Neural crest cell (in vitro differentiated cells): ENCODE measurements around the gene APBB1IP. TPM values are rescaled to one million over a fixed set of nuclear protein-coding genes. Genes with fewer than 3 reads are reported as not detected.
"Not testable (repeated sequence)": the region's sequence is repeated elsewhere in the genome, so short reads cannot be mapped to it uniquely, and the experiment has no call there.

Experiments used
- DNase-seq: peaks from one replicate; pipeline ENCODE4 v3.0.0; 2021; ENCODE audit warnings: low read depth, mixed read lengths, low spot score
- H3K27ac Mint-ChIP-seq: one replicate; pipeline ENCODE4 v1.8.0; 2021; ENCODE audit warnings: mild to moderate bottlenecking, mixed read lengths; ENCODE audit not compliant: unreplicated experiment
- H3K27me3 Mint-ChIP-seq: 2 replicates; pipeline ENCODE4 v1.8.0; 2021; ENCODE audit warnings: low read depth, mild to moderate bottlenecking, mixed read lengths
- H3K36me3 Mint-ChIP-seq: 2 replicates; pipeline ENCODE4 v1.8.0; 2021; ENCODE audit warnings: low read depth, mild to moderate bottlenecking, mixed read lengths
- H3K4me1 Mint-ChIP-seq: 2 replicates; pipeline ENCODE4 v1.8.0; 2021; ENCODE audit warnings: mixed read lengths
- H3K4me3 Mint-ChIP-seq: one replicate; pipeline ENCODE4 v1.8.0; 2021; ENCODE audit warnings: mild to moderate bottlenecking, mixed read lengths
- H3K9me3 Mint-ChIP-seq: 2 replicates; pipeline ENCODE4 v1.8.0; 2021; ENCODE audit warnings: mixed read lengths
- CTCF ChIP-seq: fragments of 200-600 bp; sonication (generic); conservative IDR thresholded peaks from 2 replicates; pipeline ENCODE4 v1.5.0; 2021; ENCODE audit warnings: antibody characterized with exemption, mild to moderate bottlenecking
- total RNA-seq: library from RNA; stranded (reverse); gene quantifications from 2 replicates; pipeline ENCODE4 v1.2.1, GENCODE V29; 2021

Gene APBB1IP
- total RNA-seq, 1 donor from 2014 or later, result not detected

- Mint-ChIP-seq H3K4me3 (peak overlapping the region; percentile 81), H3K36me3 (no peaks in the 10 kb centered on the region), H3K9me3 (peaks cover 7% of the 10 kb centered on the region), H3K27me3 (peaks cover 83% of the 10 kb centered on the region), H3K4me1 (peaks cover 4% of the 10 kb centered on the region), H3K27ac (no peak overlapping the region)
- peak; percentile 12 for DNase-seq
- no peak for TF ChIP-seq CTCF
Observed at GRCh38 chr10:26566525-26567350, 128.6 kb downstream of the APBB1IP start.

GRCh38 chr10:26567351-26567721 is 129.2 kb downstream of the APBB1IP start:
- peaks cover 83% of the 10 kb centered on the region for H3K27me3 Mint-ChIP-seq
- DNase-seq, result peak; percentile 14
- peak overlapping the region; percentile 59 for H3K4me3 Mint-ChIP-seq
- no peak for TF ChIP-seq CTCF
- no peaks in the 10 kb centered on the region for H3K36me3 Mint-ChIP-seq
- H3K9me3 Mint-ChIP-seq, result peaks cover 9% of the 10 kb centered on the region
- H3K27ac Mint-ChIP-seq, result no peak overlapping the region
- peaks cover 4% of the 10 kb centered on the region for H3K4me1 Mint-ChIP-seq

GRCh38 chr10:26571655-26572054 is 133.5 kb downstream of the APBB1IP start:
- peaks cover 20% of the 10 kb centered on the region for H3K9me3 Mint-ChIP-seq
- H3K4me3 Mint-ChIP-seq, result no peak overlapping the region
- no peak for TF ChIP-seq CTCF
- peaks cover 56% of the 10 kb centered on the region for H3K27me3 Mint-ChIP-seq
- DNase-seq, result no peak
- peaks cover 5% of the 10 kb centered on the region for H3K4me1 Mint-ChIP-seq
- H3K27ac Mint-ChIP-seq, result no peak overlapping the region
- peaks cover 3% of the 10 kb centered on the region for H3K36me3 Mint-ChIP-seq

GRCh38 chr10:26573674-26574073 is 135.5 kb downstream of the APBB1IP start:
- H3K36me3 Mint-ChIP-seq, result peaks cover 3% of the 10 kb centered on the region
- peak; percentile 24 for TF ChIP-seq CTCF
- peaks cover 20% of the 10 kb centered on the region for H3K9me3 Mint-ChIP-seq
- H3K27me3 Mint-ChIP-seq, result peaks cover 40% of the 10 kb centered on the region
- H3K4me3 Mint-ChIP-seq, result no peak overlapping the region
- H3K4me1 Mint-ChIP-seq, result peaks cover 5% of the 10 kb centered on the region
- H3K27ac Mint-ChIP-seq, result no peak overlapping the region
- DNase-seq, result no peak

- peaks cover 5% of the 10 kb centered on the region for H3K4me1 Mint-ChIP-seq
- TF ChIP-seq CTCF, result no peak
- no peak for DNase-seq
- H3K27me3 Mint-ChIP-seq, result peaks cover 30% of the 10 kb centered on the region
- H3K9me3 Mint-ChIP-seq, result peaks cover 20% of the 10 kb centered on the region
- H3K27ac Mint-ChIP-seq, result no peak overlapping the region
- no peak overlapping the region for H3K4me3 Mint-ChIP-seq
- H3K36me3 Mint-ChIP-seq, result peaks cover 3% of the 10 kb centered on the region
Observed at GRCh38 chr10:26574783-26575182, 136.6 kb downstream of the APBB1IP start.

GRCh38 chr10:26578371-26578770 is 140.2 kb downstream of the APBB1IP start:
- H3K9me3 Mint-ChIP-seq, H3K36me3 Mint-ChIP-seq, H3K4me1 Mint-ChIP-seq, H3K27ac Mint-ChIP-seq, H3K27me3 Mint-ChIP-seq, H3K4me3 Mint-ChIP-seq, DNase-seq: not testable (repeated sequence)
